KBM-7 (cell line): ENCODE results near the gene TANGO6.
A peak's percentile ranks its signal among the peaks of the same experiment; 100 is the strongest.

Experiments used
- DNase-seq: peaks from one replicate; pipeline ENCODE4 v3.0.0-alpha.2; 2015
- in situ Hi-C: fragments of 300-500 bp; cut with MboI; formaldehyde crosslinking; loops from 2 replicates; pipeline ENCODE4 v1.14.3; 2020; ENCODE audit warnings: low sequenced_read_pairs, low pct_unique_long_range_greater_than_20kb, mixed read lengths

Gene TANGO6

GRCh38 chr16:68943961-68944360, 100.6 kb downstream of the TANGO6 start:
- in situ Hi-C loops = no loop called here
- DNase-seq = no peak

DNA sequence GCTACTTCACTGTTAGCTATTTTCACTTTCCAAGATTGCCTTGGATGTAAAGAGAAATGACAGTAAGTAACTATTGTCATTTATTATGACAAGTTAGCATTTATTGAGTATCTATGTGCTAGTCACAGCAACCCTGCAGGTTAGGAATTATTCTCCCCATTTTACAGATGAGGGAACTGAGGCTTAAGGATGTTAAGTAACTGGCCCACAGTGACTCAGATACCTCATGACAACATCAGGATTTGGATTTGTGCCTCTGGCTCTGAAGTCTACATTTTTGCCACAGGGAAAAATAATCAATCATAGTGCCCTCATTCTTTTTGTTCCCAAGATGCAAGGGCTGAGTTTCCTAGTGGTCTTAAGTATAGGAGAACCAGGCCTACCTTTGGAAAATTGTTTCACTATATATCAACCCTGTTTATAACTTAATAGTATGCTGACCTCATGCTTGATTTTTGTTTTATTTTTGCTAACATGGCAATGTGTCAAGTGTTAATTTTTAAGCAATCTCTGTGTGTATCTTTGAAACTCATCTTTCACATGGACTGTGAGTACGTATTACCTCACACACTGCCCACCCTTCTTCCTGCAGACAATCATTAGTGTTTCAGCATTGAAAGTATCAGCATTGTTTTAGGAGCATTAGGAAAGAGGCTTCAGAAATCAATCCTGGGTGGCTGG, 105.0 kb downstream of the TANGO6 start:
- in situ Hi-C loops = no loop called here
- no peak for DNase-seq

- in situ Hi-C loops = no loop called here
Measured at GRCh38 chr16:68951991-68952877, 108.9 kb downstream of the TANGO6 start.

DNA sequence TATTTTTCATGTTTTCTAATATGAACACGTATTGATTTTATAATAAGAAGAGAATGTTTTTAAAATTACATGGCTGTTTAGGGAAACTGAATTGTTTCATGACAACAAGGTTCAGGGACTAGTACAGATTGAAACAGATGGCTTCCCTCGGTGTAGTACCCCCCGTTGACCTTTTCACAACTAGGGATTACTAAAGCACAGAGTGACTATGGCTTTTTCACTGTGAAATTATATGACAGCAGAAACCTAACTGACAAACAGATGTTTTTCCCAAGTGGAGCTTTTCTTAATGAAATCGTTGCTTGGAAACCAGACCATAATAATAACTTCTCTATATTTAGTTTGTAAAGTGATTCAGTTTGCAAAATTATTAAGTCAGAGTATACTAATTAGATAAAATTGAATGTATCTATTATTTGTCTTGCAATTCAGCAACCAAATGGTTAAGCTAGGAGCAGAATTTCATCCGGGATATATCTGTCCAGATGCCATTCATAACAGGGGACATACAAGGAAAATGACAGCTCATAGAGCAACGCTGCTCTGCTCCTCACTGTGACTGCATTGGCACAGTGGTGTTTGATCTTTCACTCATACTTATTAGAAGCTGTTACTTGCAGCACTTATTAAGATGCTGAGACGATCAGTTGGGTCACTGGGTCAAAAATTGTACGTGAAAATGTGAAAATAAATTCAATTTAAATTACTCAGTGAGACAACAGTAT, 111.7 kb downstream of the TANGO6 start:
- no peak for DNase-seq
- in situ Hi-C loops = no loop called here

More at GRCh38 chr16:68951991-68952877, 108.9 kb downstream of the TANGO6 start:
- DNase-seq = no peak

GRCh38 chr16:68960910-68961309, 117.6 kb downstream of the TANGO6 start:
- in situ Hi-C loops = no loop called here

DNA sequence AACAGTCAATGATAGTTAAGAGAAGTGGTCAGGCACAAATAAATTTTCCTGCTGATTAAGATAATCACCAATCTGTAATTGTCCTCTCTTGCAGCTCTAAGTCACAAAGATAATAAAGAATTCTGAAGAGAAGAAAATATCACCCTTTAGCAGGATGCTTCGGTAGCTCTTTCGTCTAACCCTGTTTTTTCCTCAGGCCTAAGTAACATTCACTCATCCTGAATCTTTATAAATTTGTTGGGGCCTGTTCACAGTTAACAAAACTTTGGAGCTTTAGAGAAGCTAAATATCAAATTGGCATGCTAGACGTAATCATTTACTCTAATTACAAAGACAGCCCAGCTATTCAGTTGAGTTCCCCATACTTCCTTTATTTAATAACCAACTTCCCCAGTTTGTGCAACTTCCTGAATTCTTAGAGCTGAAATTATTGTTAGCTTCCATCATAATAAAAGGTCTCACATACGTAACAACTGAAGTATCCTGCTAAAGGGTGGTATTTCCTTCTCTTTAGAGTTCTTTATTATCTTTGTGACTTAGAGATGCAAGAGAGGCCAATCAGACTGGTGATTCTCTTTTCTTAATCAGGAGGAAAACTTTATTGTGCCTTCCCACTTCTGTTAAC, 118.6 kb downstream of the TANGO6 start:
- in situ Hi-C loops = no loop called here
- DNase-seq = peak; percentile 74

More at GRCh38 chr16:68960910-68961309, 117.6 kb downstream of the TANGO6 start:
- DNase-seq = no peak

DNA sequence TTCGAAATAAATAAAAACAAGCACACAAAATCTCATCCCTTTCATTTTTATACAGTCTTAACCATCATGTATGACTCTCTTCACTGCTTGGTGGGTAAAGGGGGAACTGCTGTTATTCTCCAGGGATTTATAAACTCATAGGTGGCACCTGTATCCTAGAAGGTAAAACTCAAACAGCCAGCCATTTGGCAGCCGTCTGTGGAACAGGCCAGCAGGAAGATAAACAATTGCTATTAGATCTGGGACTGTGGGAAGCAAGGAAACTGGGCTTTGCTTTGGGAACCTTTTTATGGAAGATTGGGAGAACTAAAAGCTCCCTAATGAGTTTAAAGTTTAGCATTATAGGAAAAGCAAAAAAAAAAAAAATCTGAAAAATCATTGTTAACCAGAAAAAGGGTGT, 126.0 kb downstream of the TANGO6 start:
- DNase-seq = no peak
- in situ Hi-C loops = no loop called here

- no peak for DNase-seq
- in situ Hi-C loops = no loop called here
Measured at GRCh38 chr16:68972013-68972412, 128.7 kb downstream of the TANGO6 start.

- peak; percentile 71 for DNase-seq
- in situ Hi-C loops = no loop called here
Measured at GRCh38 chr16:68972720-68973119, 129.4 kb downstream of the TANGO6 start.

- no peak for DNase-seq
- in situ Hi-C loops = no loop called here
Measured at GRCh38 chr16:68973611-68974120, 130.3 kb downstream of the TANGO6 start.

GRCh38 chr16:68978303-68978954, 135.1 kb downstream of the TANGO6 start:
- in situ Hi-C loops = no loop called here
- no peak for DNase-seq

DNA sequence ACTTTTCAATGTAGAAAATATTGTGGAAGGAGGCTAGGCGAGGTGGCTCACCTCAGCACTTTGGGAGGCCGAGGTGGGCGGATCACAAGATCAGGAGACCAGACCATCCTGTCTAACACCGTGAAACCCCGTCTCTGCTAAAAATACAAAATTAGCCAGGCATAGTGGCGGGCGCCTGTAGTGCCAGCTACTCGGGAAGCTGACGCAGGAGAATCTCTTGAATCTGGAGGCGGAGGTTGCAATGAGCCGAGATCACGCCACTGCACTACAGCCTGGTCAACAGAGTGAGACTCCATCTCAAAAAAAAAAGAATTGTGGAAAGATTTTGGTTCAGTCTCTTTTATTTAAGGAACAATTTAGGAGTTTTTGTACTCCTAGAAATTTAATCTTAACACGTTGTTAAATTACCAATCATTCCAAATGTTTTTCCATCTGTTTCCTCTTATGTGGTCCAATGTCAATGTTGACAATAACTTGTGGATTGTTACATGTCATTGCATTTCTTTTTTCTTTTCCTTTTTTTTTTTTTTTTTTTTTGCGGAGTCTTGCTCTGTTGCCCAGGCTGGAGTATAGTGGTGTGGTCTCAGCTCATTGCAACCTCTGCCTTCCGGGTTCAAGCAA, 137.5 kb downstream of the TANGO6 start:
- no peak for DNase-seq
- in situ Hi-C loops = no loop called here

DNA sequence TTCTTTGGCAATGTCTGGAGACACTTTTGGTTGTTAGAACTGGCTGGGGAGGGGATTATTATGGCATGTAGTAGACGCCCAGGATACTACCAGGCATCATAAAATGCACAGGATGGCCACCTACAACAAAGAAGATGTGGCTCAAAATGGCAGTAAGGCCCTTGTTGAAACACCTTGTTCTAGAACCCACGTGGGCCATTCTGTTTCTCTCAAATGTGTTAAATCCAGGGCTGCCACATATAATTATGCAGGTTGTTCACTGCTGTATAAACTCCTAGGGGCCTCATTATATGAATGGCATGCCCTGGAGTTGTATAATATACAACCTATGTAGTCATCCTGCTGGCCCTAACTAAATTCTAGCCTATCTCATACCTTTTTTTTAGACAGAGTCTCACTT, 138.6 kb downstream of the TANGO6 start:
- in situ Hi-C loops = no loop called here
- DNase-seq = no peak

DNA sequence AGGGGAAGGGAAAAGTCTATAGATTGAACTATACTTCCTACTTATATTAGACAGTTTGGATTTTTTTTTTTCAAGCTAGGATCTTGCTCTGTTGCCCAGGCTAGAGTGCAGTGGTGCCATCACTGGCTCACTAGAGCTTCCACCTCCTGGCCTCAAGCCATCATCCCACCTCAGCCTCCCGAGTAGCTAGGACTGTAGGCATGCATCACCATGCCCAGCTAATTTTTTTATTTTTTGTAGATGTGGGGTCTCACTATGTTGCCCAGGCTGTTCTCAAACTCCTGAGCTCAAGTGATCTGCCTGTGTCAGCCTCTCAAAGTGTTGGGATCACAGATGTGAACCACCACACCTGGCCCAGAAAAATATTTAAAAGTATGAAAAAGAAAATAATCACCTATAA, 141.1 kb downstream of the TANGO6 start:
- DNase-seq = no peak
- in situ Hi-C loops = no loop called here

DNA sequence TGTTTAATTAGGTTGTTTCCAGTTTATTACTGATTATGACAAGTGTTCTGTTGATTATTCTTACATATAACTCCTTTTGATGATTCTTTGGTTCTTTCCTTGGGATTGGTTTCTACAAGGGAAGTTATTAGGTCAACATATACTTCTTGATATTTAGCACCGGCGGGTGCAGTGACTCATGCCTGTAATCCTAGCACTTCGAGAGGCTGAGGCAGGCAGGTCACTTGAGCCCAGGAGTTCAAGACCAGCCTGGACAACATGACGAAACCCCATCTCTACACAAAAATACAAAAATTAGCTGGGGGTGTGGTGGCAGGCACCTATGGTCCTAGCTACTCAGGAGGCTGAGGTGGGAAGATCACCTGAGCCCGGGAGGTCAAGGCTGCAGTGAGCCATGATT, 141.9 kb downstream of the TANGO6 start:
- DNase-seq = no peak
- in situ Hi-C loops = no loop called here

DNA sequence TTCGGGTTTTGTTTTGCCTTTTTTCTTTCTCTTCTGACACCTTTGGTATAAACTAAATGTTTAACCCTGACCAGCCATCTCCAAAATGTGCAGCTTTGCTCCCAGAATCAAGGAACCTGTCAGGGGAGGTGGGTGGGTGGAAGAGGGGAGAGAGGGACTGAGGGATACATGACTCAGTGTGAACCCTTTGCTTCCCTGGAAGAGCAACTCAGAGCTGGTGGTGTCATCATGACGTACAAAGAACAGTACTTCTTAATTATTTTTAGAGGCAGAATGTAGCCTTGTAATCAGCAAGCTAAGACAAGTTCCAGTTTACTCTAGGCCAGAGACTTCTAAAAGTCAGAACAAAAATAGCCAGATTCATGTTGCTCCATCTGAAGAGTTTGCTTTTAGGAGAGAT, 142.5 kb downstream of the TANGO6 start:
- DNase-seq = no peak
- in situ Hi-C loops = no loop called here

DNA sequence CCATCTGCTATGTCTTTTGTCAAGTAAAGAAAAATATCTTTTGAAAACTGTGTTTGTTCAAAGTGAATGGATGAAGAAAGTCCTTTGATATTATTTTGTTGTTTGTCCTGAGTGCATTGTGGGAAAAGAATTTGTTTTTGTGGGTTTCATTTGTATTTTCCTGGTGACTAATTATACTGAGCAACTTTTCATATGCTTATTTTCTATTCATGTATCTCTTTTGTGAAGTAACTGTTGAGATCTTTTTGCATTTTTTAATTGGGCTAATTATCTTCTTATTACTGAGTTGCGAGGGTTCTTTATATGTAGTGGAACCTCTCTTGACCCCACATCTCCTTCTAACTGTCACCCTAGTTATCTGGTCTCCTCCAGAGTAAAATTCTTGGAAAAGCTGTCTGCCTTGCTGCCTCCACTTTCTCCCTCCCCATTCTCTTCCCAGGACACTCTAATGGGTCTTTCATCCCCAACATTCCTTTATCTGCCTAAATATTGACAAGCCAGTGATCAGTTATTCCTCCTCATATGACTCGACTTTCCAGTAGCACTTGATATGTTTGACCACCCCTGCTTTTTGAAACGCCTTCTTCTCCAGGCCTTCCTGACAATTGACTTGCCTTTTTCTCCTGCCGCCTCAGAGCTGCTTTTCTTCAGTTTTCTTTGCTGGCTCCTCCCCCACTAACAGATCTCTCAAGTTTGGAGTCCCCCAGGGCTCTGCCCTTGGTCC, 144.6 kb downstream of the TANGO6 start:
- in situ Hi-C loops = no loop called here

More for the DNA sequence above, 144.6 kb downstream of the TANGO6 start:
- DNase-seq = no peak
